ENCODE data around the gene SPON1.

DNA sequence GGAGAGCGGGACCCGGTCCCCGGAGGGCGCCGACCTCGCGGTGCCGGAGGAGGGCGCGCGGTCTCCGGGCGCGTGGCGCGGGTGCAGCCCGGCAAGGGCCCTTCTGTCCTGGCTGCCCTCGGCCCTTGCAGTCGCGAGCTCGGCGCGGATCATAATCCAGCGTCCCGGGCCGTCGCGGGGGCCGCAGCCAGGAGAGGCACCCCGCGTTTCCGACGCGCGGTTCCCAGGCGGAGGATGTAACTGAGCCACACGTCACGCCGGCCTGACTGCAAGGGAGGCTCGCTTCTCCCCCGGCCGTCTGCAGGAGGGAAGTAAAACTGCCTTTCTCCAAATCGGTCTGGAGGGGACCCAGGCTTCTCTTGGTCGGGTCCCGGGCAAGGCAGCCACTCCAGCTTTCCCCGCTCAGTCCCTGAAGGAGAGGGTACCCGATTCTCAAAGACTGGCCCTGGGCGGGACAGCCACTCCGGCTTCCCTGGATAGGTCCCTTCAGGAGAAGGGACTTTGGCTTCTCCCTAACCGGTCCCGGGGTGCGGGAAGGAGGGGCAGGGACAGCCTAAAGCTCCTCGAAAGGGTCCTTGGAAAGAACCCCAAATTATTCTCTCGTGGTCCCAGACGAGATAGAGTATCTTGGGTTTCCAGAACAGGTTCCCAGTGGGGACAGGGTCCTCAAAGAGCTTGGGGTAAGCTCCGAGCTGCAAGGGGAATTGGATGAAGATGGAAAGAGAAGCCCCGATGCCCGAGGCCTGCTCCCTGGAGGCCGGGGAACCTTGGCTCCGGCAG is 836 bp downstream of the SPON1 start:
- TF ChIP-seq, protein P1, sequence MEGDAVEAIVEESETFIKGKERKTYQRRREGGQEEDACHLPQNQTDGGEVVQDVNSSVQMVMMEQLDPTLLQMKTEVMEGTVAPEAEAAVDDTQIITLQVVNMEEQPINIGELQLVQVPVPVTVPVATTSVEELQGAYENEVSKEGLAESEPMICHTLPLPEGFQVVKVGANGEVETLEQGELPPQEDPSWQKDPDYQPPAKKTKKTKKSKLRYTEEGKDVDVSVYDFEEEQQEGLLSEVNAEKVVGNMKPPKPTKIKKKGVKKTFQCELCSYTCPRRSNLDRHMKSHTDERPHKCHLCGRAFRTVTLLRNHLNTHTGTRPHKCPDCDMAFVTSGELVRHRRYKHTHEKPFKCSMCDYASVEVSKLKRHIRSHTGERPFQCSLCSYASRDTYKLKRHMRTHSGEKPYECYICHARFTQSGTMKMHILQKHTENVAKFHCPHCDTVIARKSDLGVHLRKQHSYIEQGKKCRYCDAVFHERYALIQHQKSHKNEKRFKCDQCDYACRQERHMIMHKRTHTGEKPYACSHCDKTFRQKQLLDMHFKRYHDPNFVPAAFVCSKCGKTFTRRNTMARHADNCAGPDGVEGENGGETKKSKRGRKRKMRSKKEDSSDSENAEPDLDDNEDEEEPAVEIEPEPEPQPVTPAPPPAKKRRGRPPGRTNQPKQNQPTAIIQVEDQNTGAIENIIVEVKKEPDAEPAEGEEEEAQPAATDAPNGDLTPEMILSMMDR (conservative IDR thresholded peaks at IDR 0.05; ENCODE audit: low read depth, low read length), result no peak
- TF ChIP-seq EZH2 (IDR thresholded peaks at IDR 0.05; ENCODE audit: low read length, unreplicated experiment), result no peak
